Right lobe of liver (tissue), 6 donors: ENCODE data around the gene LEO1. TPM values are rescaled to one million over a fixed set of nuclear protein-coding genes. Genes with fewer than 3 reads are reported as not detected.

ENCODE experiments used
- ATAC-seq, 4 donors: fragments of 200-7000 bp; cut with Tn5 transposase; one replicate each; pipeline ENCODE4 v1.9.1; 2020; ENCODE audit warnings: mild to moderate bottlenecking in 4 of 4, moderate library complexity in 4 of 4
- DNase-seq, 3 donors: peaks; one replicate each; pipeline ENCODE4 v3.0.0-alpha.2; 2020
- H3K27ac ChIP-seq, 3 donors: fragments of 200-600 bp; one replicate each; pipeline ENCODE4 v1.8.0; 2022
- H3K27me3 ChIP-seq, 2 donors: fragments of 200-600 bp; one replicate each; pipeline ENCODE4 v1.8.0; 2022
- H3K36me3 ChIP-seq, 4 donors: fragments of 200-600 bp; sonication (generic) in 1 of 4; one replicate each; pipeline versions ENCODE4 v1.5.1 to v1.8.0; 2017 to 2022; ENCODE audit warnings: control low read depth in 1 of 4
- H3K4me1 ChIP-seq, 4 donors: fragments of 200-600 bp; sonication (generic) in 1 of 4; one replicate each; pipeline versions ENCODE4 v1.5.1 to v1.8.0; 2017 to 2022; ENCODE audit warnings: control low read depth in 1 of 4
- H3K4me3 ChIP-seq, 3 donors: fragments of 200-600 bp; one replicate each; pipeline ENCODE4 v1.8.0; 2022
- H3K9me3 ChIP-seq, 4 donors: fragments of 200-600 bp; sonication (generic) in 1 of 4; one replicate each; pipeline versions ENCODE4 v1.5.1 to v1.8.0; 2017 to 2022; ENCODE audit warnings: control low read depth in 1 of 4
- CTCF ChIP-seq, 4 donors: fragments of 200-600 bp in 3 of 4; fragments of 450-650 bp in 1 of 4; IDR thresholded peaks; one replicate each; pipeline versions ENCODE4 v1.5.1 to v1.8.0; 2016 to 2022; ENCODE audit warnings: antibody characterized with exemption in 4 of 4, mild to moderate bottlenecking in 2 of 4
- POLR2A ChIP-seq: fragments of 450-650 bp; IDR thresholded peaks from one replicate; pipeline ENCODE4 v1.6.1; 2017; ENCODE audit warnings: antibody characterized with exemption, mild to moderate bottlenecking
- WGBS: methylation state at CpG from one replicate; pipeline ENCODE4 v1.1.6; 2018; ENCODE audit warnings: low coverage, low lambda C conversion rate; ENCODE audit not compliant: insufficient coverage; ENCODE audit errors: missing lambda C conversion rate; 5-methylcytosine and 5-hydroxymethylcytosine counted together
- intact Hi-C, 2 donors: fragments of 100-400 bp; cut with DNase I; formaldehyde crosslinking; loops; one replicate each; pipeline versions ENCODE4 v1.11.2 to v1.14.1; 2022
- total RNA-seq, 6 experiments: library from RNA; depleted of rRNA in 2 of 6; stranded (reverse); fragments of >200 nt in 2 of 6; fragmentation: NEBNext Ultra II Directional in 3 of 6; extraction: Animal tissue kit (Norgen Biotek cat#: 25700) in 3 of 6; gene quantifications; one replicate each; pipeline versions ENCODE4 v1.1.0 to v1.2.4, GENCODE V29; 2016 to 2023
- donor health status: DM: no; HTN: yes; CAD: no.
- donor health status: DM: no; HTN: no; CAD: no.
- donor health status: DM: no; HTN: no; CAD: no.
- donor health status: DM: no; HTN: yes; CAD: no.
- donor health status: DM: no; HTN: yes; CAD: no.

Gene LEO1
- total RNA-seq, 6 experiments from 2014 or later, result 8.9 to 20.6 (median 11.9) TPM

DNA sequence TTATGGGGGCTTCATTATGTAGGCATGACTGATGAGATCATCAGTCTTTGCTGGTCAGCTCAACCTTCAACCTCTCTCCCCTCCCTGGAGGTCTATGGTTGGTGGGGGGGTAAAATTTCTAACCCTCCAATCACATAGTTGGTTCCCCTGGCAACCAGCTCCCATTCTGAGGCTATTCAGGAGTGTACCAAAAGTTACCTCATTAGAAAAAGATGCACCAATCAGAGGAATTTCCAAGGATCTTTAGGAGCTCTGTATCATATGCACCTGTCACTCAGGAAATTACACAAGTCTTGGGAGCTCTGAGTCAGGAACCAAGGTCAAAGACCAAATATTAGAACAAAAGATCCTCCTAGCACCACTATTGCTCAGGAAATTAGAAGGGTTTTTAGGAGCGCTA is 21.4 kb upstream of the LEO1 start:
- Histone ChIP-seq H3K27me3 (no peaks in the 10 kb centered on the region), H3K4me3 (no peak overlapping the region), H3K9me3 (no peaks in the 10 kb centered on the region), H3K27ac (no peak overlapping the region), H3K36me3 (no peaks in the 10 kb centered on the region), H3K4me1 (no peaks in the 10 kb centered on the region)
- intact Hi-C loops, result no loop called here
- no peak for TF ChIP-seq POLR2A
- no peak for TF ChIP-seq CTCF (IDR thresholded peaks at IDR 0.05)
- ATAC-seq (no peak), DNase-seq (no peak)
- 91% methylated on average over 1 of the region's 1 CpG for WGBS

DNA sequence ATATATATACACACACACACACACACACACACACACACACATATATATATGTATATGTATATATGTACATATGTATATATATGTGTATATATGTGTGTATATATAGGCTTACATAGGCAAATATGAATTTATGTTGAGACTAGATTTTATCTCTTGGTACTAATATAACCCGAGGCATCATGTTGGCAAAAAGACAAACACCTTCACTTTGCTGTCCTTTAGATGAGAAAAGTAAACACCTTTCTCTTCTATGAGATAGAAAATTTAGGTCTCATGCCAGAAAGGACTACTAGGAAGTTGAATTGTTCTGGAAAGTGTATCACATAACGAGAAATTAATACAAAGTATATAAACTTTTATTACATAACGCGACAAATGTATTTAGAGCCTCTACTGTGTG is 19.6 kb upstream of the LEO1 start:
- no peaks in the 10 kb centered on the region for H3K27me3 ChIP-seq
- H3K4me1 ChIP-seq, result no peaks in the 10 kb centered on the region
- H3K4me3 ChIP-seq, result no peak overlapping the region
- no peaks in the 10 kb centered on the region for H3K36me3 ChIP-seq
- no peaks in the 10 kb centered on the region for H3K9me3 ChIP-seq
- 74% methylated on average over 4 of the region's 4 CpGs for WGBS
- TF ChIP-seq POLR2A, result no peak
- TF ChIP-seq CTCF (IDR thresholded peaks at IDR 0.05), result no peak
- DNase-seq, result no peak
- intact Hi-C loops, result no loop called here
- ATAC-seq, result no peak
- H3K27ac ChIP-seq, result no peak overlapping the region

GRCh38 chr15:51982770-51983103 is 11.2 kb upstream of the LEO1 start:
- DNase-seq (no peak), ATAC-seq (no peak)
- Histone ChIP-seq H3K36me3 (no peaks in the 10 kb centered on the region), H3K4me3 (no peak overlapping the region), H3K9me3 (no peaks in the 10 kb centered on the region), H3K27ac (no peak overlapping the region), H3K27me3 (no peaks in the 10 kb centered on the region), H3K4me1 (peaks cover 0 to 13% (median 3%) of the 10 kb centered on the region in 4 donors)
- intact Hi-C loops, result no loop called here
- no peak for TF ChIP-seq POLR2A
- TF ChIP-seq CTCF (IDR thresholded peaks at IDR 0.05), result no peak

DNA sequence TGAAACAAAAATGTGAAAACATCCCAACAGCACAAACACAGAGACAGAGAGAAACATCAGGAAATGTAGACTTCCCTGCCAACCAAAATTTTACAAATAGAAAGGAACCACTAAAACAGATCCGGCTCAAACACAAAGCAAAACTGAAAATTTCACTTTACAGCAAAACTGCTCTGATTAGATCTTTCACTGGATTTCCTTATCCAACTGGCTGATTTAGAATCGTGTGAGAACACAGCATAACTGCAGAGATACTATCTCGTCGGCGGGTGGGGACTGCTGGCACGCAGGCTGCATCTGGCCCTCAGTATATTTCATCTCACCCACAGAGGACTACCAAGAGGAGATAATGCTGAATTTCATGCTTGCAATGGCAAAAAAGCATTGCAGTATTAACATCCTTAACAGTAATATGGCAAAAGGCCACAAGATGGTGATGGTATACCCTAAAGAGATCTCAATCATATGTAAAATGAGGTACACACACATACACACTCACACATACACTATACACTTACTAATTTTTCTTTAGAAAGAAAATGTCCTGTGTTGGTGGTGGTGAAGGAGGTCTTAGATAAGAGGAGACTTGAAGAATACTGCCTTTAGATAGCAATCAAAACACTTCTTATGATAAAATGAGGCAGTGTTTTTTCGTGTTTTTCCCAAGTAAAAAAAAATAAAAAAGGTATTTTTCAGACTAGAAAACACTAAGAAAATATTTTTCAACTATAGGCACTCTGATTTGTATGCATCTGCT is 10.6 kb upstream of the LEO1 start:
- WGBS, result 12% methylated on average over 7 of the region's 7 CpGs
- TF ChIP-seq POLR2A (no peak), CTCF (IDR thresholded peaks at IDR 0.05) (peak; percentile 35 to 44 (median 40))
- H3K4me3 ChIP-seq, result peak overlapping the region in 2 of 3 donors; percentile 2 to 7
- no peaks in the 10 kb centered on the region for H3K36me3 ChIP-seq
- H3K9me3 ChIP-seq, result no peaks in the 10 kb centered on the region
- H3K27ac ChIP-seq, result peak overlapping the region; percentile 37 to 62 (median 44)
- intact Hi-C loops, result no loop called here
- ATAC-seq (peak; percentile 70 to 79 (median 78)), DNase-seq (no peak)
- no peaks in the 10 kb centered on the region for H3K27me3 ChIP-seq
- H3K4me1 ChIP-seq, result peaks cover 0 to 13% (median 3%) of the 10 kb centered on the region in 4 donors
